H1 (cell line): ENCODE data around the gene ZCRB1. TPM values are rescaled to one million over a fixed set of nuclear protein-coding genes. Genes with fewer than 3 reads are reported as not detected.

ENCODE experiments used
- CBX8 ChIP-seq: fragments of 300-800, 300-1000 bp; sonication (generic); IDR thresholded peaks from 2 replicates; pipeline ENCODE4 v1.7.1; 2016; ENCODE audit warnings: low read depth, low read length, borderline replicate concordance
- CHD7 ChIP-seq: fragments of 300-600 bp; sonication (generic); IDR thresholded peaks from 2 replicates; pipeline ENCODE4 v1.7.1; 2012; ENCODE audit warnings: low read length, moderate library complexity, mild to moderate bottlenecking, inconsistent platforms; ENCODE audit not compliant: insufficient replicate concordance
- KDM5A ChIP-seq: fragments of 200-600 bp; IDR thresholded peaks from 2 replicates; pipeline ENCODE4 v1.7.1; 2012; ENCODE audit warnings: mild to moderate bottlenecking, low read length, inconsistent platforms, mixed read lengths
- POLR2AphosphoS5 ChIP-seq: IDR thresholded peaks from 2 replicates; pipeline ENCODE4 v1.6.1; 2011; ENCODE audit warnings: low read depth, low read length
- SIX5 ChIP-seq: IDR thresholded peaks from 2 replicates; pipeline ENCODE4 v1.6.1; 2011; ENCODE audit warnings: mild to moderate bottlenecking, low read depth, low read length
- TAF7 ChIP-seq: optimal IDR thresholded peaks from 2 replicates; pipeline ENCODE3; 2011; ENCODE audit warnings: low read depth, mild to moderate bottlenecking, inconsistent platforms, low read length, moderate library complexity, borderline replicate concordance
- YY1 ChIP-seq: IDR thresholded peaks from 2 replicates; pipeline ENCODE4 v1.6.1; 2011; ENCODE audit warnings: low read depth, mild to moderate bottlenecking, low read length
- polyA plus RNA-seq, 7 experiments: library from polyadenylated mRNA; depleted of rRNA in 3 of 7; stranded (reverse) in 5 of 7; unstranded in 2 of 7; fragments of >200 nt in 5 of 7; fragments of 200-250 nt in 2 of 7; gene quantifications; 1 replicate in 5 of 7; 2 replicates in 1 of 7; 4 replicates in 1 of 7; pipeline versions ENCODE4 v1.2.1 to v1.2.3, GENCODE V29; 2011 to 2013; ENCODE audit warnings: missing spikeins in 2 of 7, mixed read lengths in 2 of 7
- total RNA-seq: library from RNA; stranded (reverse); fragmentation: NEBNext Ultra II Directional; extraction: Animal tissue kit (Norgen Biotek cat#: 25700); gene quantifications from 2 replicates; pipeline ENCODE4 v1.2.1, GENCODE V29; 2021

ZCRB1 gene
- total and polyA plus RNA-seq, 2 of the 8 experiments (the other 6 are each of a cell fraction or from before 2014, with no cell fraction given), result 22.0 to 52.5 TPM

GRCh38 chr12:42281278-42281677 lies 44.6 kb downstream of the ZCRB1 start (continued):
- no peak for TF ChIP-seq CHD7
- TF ChIP-seq TAF7, result no peak
- TF ChIP-seq SIX5, result no peak
- TF ChIP-seq KDM5A, result no peak
- TF ChIP-seq CBX8, result no peak
- no peak for TF ChIP-seq YY1
- no peak for TF ChIP-seq POLR2AphosphoS5
